Lower leg skin (tissue), 4 donors: ENCODE data around the gene DAB1. TPM values are rescaled to one million over a fixed set of nuclear protein-coding genes. Genes with fewer than 3 reads are reported as not detected.

Experiments
- DNase-seq, 2 donors: peaks; one replicate each; pipeline ENCODE4 v3.0.0-alpha.2; 2019; ENCODE audit warnings: low spot score in 2 of 2
- H3K4me3 ChIP-seq: fragments of 200-600 bp; sonication (generic); 2 replicates; pipeline ENCODE4 v1.5.1; 2017; ENCODE audit warnings: mild to moderate bottlenecking, low read depth; ENCODE audit not compliant: poor library complexity, severe bottlenecking
- POLR2A ChIP-seq, 2 donors: fragments of 450-650 bp; IDR thresholded peaks; one replicate each; pipeline ENCODE4 v1.6.1; 2016 to 2017; ENCODE audit warnings: antibody characterized with exemption in 2 of 2, mild to moderate bottlenecking in 1 of 2, moderate library complexity in 1 of 2
- WGBS, 2 donors: methylation state at CpG; one replicate each; pipeline ENCODE4 v1.1.5; 2018; 5-methylcytosine and 5-hydroxymethylcytosine counted together
- intact Hi-C: fragments of 100-400 bp; cut with DNase I; formaldehyde crosslinking; loops from one replicate; pipeline ENCODE4 v1.15.0; 2023; ENCODE audit warnings: low total_unique reads
- total RNA-seq, 4 donors: library from RNA; depleted of rRNA; stranded (reverse); fragments of >200 nt; gene quantifications; one replicate each; pipeline ENCODE4 v1.1.0, GENCODE V29; 2016
- TF ChIP-seq, protein P1 (sequence below), 3 donors: fragments of 450-650 bp; IDR thresholded peaks; one replicate each; pipeline ENCODE4 v1.5.1; 2016; ENCODE audit warnings: antibody characterized with exemption in 3 of 3, mild to moderate bottlenecking in 3 of 3, moderate library complexity in 2 of 3

Gene DAB1
- total RNA-seq, 4 donors from 2014 or later: 0.58 TPM; not detected in 3

DNA sequence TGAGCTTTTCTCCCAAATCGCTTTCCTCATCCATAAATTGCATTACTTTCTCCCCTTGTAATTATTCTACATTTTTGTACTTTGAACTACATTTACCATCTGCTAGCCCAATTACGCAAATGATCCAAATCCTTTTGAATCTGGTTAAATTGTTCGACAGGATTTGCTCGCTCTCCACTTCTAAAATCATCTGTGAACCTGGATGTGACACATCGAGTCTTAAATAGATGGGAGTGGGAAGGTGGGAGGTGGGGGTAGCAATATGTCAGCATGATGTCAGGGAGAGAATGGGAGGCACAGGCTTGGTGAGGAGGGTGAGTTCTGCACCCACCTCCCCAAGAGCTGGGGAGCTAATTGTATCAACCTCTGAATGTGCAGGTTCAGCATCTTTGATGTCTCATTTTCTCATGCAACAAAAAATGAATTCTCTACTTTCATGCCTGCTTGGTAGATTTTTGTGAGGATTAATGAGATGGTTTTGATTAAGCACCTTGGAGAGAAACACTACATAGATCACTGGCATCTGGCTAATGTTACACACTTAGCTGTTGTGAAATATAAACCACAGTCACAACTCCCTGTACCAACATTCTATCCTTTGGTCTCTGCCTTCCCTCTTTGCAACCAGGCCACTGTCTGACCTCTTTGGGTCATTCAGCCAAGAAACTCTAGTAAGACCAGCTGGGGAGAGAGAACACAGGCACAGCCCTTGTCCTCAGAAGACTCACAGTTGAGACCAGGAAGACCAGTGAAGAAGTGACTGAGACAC is 165.1 kb downstream of the DAB1 start:
- intact Hi-C loops: no loop called here
- WGBS, 2 donors: 87 to 89% methylated on average over 5 of the region's 5 CpGs
- no peak for DNase-seq
- TF ChIP-seq, protein P1, sequence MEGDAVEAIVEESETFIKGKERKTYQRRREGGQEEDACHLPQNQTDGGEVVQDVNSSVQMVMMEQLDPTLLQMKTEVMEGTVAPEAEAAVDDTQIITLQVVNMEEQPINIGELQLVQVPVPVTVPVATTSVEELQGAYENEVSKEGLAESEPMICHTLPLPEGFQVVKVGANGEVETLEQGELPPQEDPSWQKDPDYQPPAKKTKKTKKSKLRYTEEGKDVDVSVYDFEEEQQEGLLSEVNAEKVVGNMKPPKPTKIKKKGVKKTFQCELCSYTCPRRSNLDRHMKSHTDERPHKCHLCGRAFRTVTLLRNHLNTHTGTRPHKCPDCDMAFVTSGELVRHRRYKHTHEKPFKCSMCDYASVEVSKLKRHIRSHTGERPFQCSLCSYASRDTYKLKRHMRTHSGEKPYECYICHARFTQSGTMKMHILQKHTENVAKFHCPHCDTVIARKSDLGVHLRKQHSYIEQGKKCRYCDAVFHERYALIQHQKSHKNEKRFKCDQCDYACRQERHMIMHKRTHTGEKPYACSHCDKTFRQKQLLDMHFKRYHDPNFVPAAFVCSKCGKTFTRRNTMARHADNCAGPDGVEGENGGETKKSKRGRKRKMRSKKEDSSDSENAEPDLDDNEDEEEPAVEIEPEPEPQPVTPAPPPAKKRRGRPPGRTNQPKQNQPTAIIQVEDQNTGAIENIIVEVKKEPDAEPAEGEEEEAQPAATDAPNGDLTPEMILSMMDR (IDR thresholded peaks at IDR 0.05): no peak
- no peak for TF ChIP-seq POLR2A (IDR thresholded peaks at IDR 0.05)
- H3K4me3 ChIP-seq: no peak overlapping the region

DNA sequence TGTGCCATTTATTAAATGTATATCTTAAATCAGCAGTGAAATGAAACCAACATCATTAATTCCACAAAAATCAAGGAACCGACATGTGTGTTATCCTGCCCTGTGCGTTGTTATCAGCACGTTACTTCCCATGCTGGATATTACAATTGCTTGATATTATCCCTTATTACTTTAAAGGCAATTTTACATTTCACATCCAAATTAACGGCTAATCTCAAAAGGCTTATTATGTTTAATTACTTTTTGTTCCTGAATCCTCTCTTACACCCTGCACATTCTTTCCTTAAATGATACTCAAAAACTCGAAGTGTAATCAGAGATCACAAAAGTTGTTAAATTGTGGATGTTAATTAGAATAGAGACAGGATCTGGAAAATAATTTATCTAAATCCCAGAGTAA is 167.9 kb downstream of the DAB1 start:
- no peak for DNase-seq
- H3K4me3 ChIP-seq: no peak overlapping the region
- 87 to 90% methylated on average over 5 of the region's 5 CpGs for WGBS, 2 donors
- TF ChIP-seq, protein P1 (IDR thresholded peaks at IDR 0.05): no peak
- no peak for TF ChIP-seq POLR2A (IDR thresholded peaks at IDR 0.05)
- intact Hi-C loops: no loop called here

DNA sequence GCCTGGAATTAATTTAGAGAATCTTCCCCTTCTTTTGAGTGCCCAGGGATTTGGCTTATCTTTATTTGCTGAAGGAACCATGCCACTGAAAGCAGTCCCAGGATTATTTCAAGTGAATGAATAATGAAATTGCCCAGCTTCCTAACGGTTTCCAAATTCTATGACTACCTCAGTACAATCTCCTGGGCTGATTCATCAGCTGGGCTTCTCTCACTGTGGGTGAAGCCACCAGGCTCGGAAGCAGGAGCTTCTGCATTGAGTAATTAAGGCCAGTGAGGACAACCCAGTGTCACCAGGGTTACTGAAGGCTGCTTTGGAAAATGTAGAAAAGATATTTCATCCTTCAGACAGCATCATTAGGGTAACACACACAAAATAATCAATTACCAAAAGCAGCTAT is 169.8 kb downstream of the DAB1 start:
- intact Hi-C loops: no loop called here
- 42 to 43% methylated on average over 2 of the region's 2 CpGs for WGBS, 2 donors
- H3K4me3 ChIP-seq: no peak overlapping the region
- no peak for TF ChIP-seq POLR2A (IDR thresholded peaks at IDR 0.05)
- TF ChIP-seq, protein P1 (IDR thresholded peaks at IDR 0.05): no peak
- no peak for DNase-seq

DNA sequence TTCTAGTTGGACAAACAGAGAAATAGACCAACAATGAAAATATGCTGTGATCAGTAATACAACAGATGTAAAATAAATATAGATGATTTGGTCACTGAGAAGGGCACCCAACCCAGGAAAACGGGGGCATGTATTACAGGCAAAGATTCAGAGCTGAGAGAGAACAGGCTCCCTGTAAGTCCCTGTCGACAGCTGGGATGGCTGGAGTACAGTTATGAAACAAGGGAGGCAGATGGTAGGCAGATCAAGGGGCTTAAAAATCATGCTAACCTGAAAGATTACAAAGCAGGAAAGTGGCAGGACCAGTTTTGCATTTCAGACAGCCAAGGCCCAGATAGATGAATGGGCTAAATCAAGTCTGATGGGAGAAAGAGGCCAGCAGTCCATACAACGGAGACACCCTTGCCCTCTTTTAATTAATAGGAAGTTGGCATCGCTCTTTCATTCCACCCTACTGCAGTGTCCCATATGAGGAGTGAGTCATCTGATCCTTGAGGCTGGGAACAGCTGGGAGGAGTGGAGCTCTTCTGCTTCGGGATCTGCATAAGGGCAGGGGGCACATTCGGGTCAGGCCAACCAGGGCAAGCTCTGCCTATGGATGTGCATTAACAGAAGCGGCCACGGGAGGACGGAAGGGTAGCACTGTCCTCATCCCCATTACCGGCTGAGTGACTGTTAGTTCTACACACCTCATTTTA is 171.1 kb downstream of the DAB1 start:
- H3K4me3 ChIP-seq: no peak overlapping the region
- 60 to 69% methylated on average over 10 of the region's 10 CpGs for WGBS, 2 donors
- DNase-seq: no peak
- no peak for TF ChIP-seq POLR2A (IDR thresholded peaks at IDR 0.05)
- TF ChIP-seq, protein P1 (IDR thresholded peaks at IDR 0.05): no peak
- intact Hi-C loops: no loop called here

DNA sequence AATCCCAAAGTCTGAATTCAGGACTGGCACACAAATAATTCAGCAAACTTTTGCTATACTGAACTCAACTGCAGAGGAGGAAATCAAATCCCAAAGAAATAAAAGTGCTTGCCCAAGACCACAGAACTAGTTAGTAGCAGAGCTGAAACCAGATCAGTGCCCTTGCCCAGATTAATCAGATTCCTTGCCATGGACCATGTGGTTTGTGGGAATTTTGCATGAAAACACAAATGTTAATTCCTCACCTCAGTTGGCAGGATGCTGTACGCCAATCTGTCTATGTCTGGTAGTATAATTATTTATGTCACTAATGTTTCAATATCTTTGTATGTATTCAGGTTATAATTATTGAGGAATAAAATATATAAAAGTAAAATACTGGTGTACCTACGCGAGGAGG is 173.8 kb downstream of the DAB1 start:
- WGBS, 2 donors: 92 to 94% methylated on average over 3 of the region's 3 CpGs
- DNase-seq: no peak
- intact Hi-C loops: no loop called here
- TF ChIP-seq POLR2A (IDR thresholded peaks at IDR 0.05): no peak
- TF ChIP-seq, protein P1 (IDR thresholded peaks at IDR 0.05): no peak
- no peak overlapping the region for H3K4me3 ChIP-seq
